A172 (cell line): ENCODE data around the gene FAAH. TPM values are rescaled to one million over a fixed set of nuclear protein-coding genes. Genes with fewer than 3 reads are reported as not detected.
A peak's percentile ranks its signal among the peaks of the same experiment; 100 is the strongest.

Experiments
- DNase-seq: peaks from one replicate; pipeline ENCODE4 v3.0.0-alpha.2; 2015; ENCODE audit warnings: low spot score
- total RNA-seq: library from RNA; depleted of rRNA; stranded (reverse); fragments of >200 nt; shearing (Covaris generic); gene quantifications from 2 replicates; pipeline ENCODE4 v1.2.3, GENCODE V29; 2014

The FAAH gene
- total RNA-seq, 1 experiment from 2014 or later, result not detected

DNA sequence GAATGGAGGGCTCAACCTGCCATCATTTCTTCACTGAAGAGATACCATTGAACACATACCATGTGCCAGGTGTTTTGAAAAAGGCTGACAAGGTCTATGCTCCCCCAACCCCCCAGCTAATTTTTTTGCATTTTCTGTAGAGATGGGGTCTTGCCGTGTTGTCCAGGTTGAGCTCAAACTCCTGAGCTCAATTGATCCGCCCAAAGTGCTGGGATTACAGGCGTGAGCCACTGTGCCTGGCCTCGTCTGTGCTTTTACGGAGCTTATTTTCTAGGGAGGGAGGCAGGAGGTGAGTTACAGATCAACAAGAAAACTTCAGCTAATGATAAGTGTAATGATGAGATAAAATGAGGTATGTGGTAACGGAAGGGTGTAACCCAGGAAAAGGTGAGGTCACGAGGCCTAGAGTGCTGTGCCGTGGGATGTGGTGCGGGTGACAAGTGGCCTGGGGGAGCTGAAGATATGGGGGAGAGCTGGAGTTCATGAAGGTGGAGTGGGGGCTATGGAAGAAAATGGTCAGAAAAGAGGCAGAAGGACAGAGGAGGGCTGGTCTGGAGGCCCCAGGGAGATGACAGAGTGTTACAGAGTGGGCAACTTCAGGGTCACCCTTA, 28.2 kb downstream of the FAAH start:
- DNase-seq, result no peak

DNA sequence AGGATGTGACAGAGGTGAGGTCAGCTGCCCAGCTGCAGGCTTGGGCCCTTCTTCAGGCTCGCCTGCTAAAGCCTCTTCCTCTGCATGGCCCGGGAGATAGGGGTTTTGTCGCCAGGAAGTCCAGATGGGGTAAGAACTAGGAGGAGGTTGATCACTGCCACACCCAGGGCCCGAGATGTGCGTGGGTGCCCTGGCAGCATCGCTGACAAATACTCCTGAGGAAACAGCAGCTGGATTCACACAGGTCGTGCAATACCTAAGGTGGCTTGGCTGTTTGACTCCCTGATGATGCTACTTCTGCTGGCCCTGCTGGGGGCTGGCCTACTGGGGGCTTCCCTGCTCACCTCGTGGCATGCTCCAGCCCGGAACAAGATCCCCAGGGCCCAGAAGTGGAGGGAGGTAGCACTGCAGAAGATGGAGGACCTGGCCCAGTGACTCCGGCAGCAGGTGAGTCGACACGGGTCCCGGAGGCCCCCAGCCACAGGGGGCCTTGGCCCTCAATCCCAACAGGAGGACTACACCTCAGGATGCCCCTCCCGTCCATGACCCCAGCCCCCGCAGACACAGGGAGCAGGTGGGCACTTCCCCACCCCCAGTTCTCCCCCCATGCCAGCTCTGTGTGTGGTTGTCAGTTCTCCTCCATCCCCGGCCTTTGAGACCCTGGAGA, 29.6 kb downstream of the FAAH start:
- DNase-seq, result no peak

GRCh38 chr1:46424730-46425129, 30.6 kb downstream of the FAAH start:
- DNase-seq, result no peak

GRCh38 chr1:46425726-46426125, 31.6 kb downstream of the FAAH start:
- peak; percentile 43 for DNase-seq

DNA sequence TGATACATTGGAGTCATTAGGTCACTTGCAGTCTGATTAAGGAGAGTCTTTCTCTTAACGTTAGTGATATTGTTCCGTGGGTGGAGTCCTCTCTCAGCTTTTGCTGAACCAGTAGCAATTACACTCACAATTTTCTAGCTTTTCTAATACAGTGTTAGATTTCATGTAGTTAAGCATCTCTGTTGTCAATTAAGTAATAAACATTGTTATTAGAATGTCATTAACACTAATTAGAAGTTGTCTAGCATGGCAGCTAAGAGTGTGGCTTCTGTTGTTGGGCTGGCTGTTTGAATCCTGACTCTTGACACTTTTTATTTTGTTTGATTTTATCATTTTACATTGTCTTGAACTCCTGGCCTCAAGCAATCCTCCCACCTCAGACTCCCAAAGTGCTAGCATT, 33.4 kb downstream of the FAAH start:
- no peak for DNase-seq

GRCh38 chr1:46429436-46429835, 35.3 kb downstream of the FAAH start:
- no peak for DNase-seq

DNA sequence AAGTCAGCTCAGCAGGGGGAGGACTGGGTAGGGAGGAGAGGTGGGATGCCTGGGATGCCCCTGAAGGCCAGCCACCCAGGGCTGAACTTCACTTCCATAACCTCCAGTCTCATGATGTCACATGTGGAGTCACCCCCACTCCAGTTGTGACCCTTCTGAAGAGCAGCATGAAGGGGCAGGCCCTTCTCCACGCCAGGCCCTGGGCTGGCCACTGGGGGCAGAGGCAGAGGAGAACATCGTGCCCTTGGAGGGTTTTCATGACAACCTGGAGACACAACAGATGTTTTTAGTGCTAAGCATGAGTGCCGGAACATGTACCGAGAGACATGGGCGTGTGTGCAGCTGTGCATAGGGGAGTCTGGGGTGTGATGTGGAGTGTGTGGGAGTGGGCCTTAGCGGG, 37.6 kb downstream of the FAAH start:
- no peak for DNase-seq

GRCh38 chr1:46432781-46433327, 38.7 kb downstream of the FAAH start:
- no peak for DNase-seq

DNA sequence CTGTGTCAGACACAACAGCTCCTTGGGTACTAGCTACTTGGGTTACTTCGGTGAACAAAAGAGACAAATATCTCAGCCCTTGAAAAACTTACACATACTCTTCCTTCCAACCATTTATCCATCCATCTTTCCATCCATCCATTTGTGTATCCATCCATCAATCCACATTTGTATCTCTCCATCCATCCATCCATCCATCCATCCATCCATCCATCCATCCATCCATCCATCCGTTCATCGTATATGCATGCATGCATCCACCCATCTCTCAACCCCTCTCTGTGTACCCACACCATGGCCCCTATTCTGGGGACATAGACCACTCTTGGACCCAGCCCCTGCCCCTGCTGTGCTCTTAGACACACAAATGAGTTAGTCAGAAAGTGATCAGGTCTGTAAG, 40.2 kb downstream of the FAAH start:
- no peak for DNase-seq

GRCh38 chr1:46436844-46437243, 42.7 kb downstream of the FAAH start:
- no peak for DNase-seq

- no peak for DNase-seq
Observed at GRCh38 chr1:46437723-46438122, 43.6 kb downstream of the FAAH start.

- no peak for DNase-seq
Observed at GRCh38 chr1:46438346-46438745, 44.2 kb downstream of the FAAH start.

GRCh38 chr1:46440478-46440877, 46.4 kb downstream of the FAAH start:
- no peak for DNase-seq

- peak; percentile 84 for DNase-seq
Observed at GRCh38 chr1:46442317-46443161, 48.4 kb downstream of the FAAH start.

GRCh38 chr1:46444466-46444865, 50.3 kb downstream of the FAAH start:
- DNase-seq, result no peak

GRCh38 chr1:46445773-46446256, 51.7 kb downstream of the FAAH start:
- no peak for DNase-seq

DNA sequence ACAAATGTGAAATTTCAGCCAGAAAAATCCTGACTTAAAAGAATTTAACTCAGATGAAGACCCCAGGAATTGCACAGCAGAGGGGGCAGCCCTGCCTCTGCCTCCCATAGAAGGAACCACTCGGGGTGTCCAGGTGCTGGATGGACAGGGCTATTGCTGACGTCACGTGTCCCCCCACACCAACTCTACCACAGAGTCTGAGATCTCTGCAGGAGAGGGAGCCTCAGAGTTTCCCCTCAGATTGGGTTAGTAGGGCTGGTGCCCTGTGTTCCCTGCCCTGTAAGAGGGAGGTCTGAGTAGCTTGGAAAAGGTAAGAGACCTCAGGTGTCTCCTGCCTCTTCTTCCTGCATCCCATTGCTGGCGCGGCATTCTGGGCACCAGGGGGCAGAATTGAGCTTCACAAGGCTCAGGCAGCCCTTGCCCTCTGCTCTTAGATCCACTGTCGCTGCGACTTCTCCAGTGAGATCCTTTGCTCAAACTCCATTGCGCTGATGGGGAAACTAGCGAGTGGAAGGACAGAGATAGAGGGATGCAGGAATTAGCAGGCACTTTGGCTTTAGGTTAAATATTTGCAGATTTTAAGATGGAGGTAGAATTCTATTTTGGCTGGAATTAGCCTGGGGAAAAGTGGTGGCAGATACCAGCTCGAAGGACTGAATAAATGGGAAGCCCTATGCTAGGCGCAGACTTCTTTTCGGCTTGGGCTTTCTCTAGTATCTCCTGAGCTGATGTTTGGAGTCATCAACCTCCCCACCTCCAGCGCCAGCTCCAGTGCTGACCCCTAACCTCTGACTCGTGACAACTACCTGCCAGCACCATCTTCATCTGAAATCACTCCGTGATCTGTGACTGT, 52.8 kb downstream of the FAAH start:
- DNase-seq, result peak; percentile 46

DNA sequence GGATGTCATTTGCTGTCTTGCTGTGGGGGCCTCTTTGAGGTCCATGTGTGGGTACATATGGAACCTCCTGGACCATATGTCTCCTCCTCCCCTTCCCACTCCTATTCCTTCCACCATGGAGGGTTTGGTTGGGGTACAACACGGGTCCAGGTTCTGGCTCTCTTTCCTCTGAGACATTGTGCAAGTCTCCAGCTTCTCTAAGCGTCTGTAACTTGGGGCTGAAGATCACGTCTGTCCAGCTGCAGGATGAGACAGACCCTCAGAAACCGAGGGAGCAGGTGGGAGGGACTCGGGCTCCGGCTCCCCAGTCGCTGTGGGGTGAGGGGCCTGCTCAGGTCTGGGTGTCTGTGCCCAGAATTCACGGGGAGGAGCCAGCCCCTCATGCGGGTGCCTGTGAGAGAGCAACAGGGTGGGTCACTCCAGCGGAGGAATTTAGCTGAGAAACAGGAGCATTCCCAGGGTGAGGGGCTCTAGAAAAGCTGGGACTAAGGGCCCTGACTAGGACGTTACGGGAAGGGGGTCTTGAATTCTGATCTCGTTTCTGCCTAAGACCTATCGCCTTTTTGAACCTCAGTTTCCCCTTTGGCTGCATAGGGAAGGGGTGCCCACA, 53.5 kb downstream of the FAAH start:
- DNase-seq, result no peak

GRCh38 chr1:46448109-46448911, 54.2 kb downstream of the FAAH start:
- no peak for DNase-seq
